ENCODE data around the gene PAX5. TPM values are rescaled to one million over a fixed set of nuclear protein-coding genes. Genes with fewer than 3 reads are reported as not detected.

Gene PAX5
- total RNA-seq (2022; extraction: Qiagen RNA extraction; ENCODE audit: low read depth) = 0.02 TPM in 1 of 5 replicates, not detected in the others

DNA sequence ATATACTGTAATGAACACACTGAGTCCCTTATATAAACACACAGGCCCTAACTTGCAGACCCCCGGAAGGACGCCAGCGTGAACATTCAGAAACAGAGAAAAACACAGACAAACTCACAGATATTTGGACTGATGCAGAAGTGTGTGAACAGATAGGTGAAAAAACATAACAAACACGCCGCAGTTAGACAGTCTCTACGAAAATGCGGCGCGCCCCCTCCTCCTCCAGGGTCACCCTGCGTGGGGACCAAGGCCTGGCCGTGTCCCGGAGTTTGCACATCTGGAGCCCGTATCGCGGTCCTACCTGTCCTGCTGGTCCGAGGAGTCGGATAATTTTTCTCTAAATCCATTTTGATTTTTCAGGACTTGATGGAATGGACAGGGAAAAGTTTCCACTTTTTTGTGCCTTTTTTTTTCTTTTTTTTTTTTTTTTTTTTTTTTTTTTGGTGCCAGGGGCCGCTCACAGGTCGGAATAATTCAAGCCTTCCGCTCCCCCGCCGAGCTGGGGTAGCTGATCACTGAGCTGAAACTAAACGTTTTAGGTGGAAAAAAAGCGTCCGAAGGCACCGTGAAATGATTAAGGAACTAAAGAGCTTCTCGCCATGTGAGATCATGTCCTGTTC, at the start of gene PAX5:
PAX5 (minus strand) TSS at position 587 of the 623 bp plus-strand sequence; CDS start at position 350, 237 bp downstream.

Other genes starting within 250 kb of the PAX5 start
- gene ZCCHC7, start 86.3 kb upstream of the PAX5 start, total RNA-seq (2022; extraction: Qiagen RNA extraction; ENCODE audit: low read depth) = 10.5 to 16.2 TPM (median 13.8 TPM) in 5 replicates